Measurements from ENCODE around the gene NSG1. TPM values are rescaled to one million over a fixed set of nuclear protein-coding genes. Genes with fewer than 3 reads are reported as not detected.

The NSG1 gene
- total RNA-seq, 1 donor from 2014 or later: 1.0 TPM

GRCh38 chr4:4395849-4396627 is 9.1 kb downstream of the NSG1 start:
- Histone ChIP-seq H3K9ac (ENCODE audit: low read depth in 1 of 3, low read length in 3 of 3) (no peak overlapping the region), H3K36me3 (ENCODE audit: control insufficient read depth in 3 of 3, insufficient read depth in 3 of 3, low read length in 3 of 3) (no peaks in the 10 kb centered on the region), H3K4me1 (ENCODE audit: control insufficient read depth in 3 of 3, insufficient read depth in 3 of 3, low read length in 3 of 3) (no peaks in the 10 kb centered on the region), H3K9me3 (ENCODE audit: control insufficient read depth in 3 of 3, low read length in 3 of 3) (peaks cover 0 to 2% (median 0%) of the 10 kb centered on the region in 3 donors), H3K27ac (ENCODE audit: low read depth, low read length) (no peak overlapping the region), H3K27me3 (ENCODE audit: control insufficient read depth in 3 of 3, insufficient read depth in 3 of 3, low read length in 3 of 3) (peaks cover 52 to 65% (median 58%) of the 10 kb centered on the region in 3 donors), H3K4me3 (ENCODE audit: low read length in 3 of 3) (no peak overlapping the region)

- Histone ChIP-seq H3K27me3 (ENCODE audit: control insufficient read depth in 3 of 3, insufficient read depth in 3 of 3, low read length in 3 of 3) (peaks cover 48 to 65% (median 59%) of the 10 kb centered on the region in 3 donors), H3K4me1 (ENCODE audit: control insufficient read depth in 3 of 3, insufficient read depth in 3 of 3, low read length in 3 of 3) (no peaks in the 10 kb centered on the region), H3K4me3 (ENCODE audit: low read length in 3 of 3) (no peak overlapping the region), H3K9ac (ENCODE audit: low read depth in 1 of 3, low read length in 3 of 3) (no peak overlapping the region), H3K27ac (ENCODE audit: low read depth, low read length) (no peak overlapping the region), H3K9me3 (ENCODE audit: control insufficient read depth in 3 of 3, low read length in 3 of 3) (peaks cover 0 to 4% (median 0%) of the 10 kb centered on the region in 3 donors), H3K36me3 (ENCODE audit: control insufficient read depth in 3 of 3, insufficient read depth in 3 of 3, low read length in 3 of 3) (no peaks in the 10 kb centered on the region)
Measured at GRCh38 chr4:4396628-4397440, 9.9 kb downstream of the NSG1 start.

GRCh38 chr4:4397441-4397819 is 10.5 kb downstream of the NSG1 start:
- H3K27me3 ChIP-seq (ENCODE audit: control insufficient read depth in 3 of 3, insufficient read depth in 3 of 3, low read length in 3 of 3): peaks cover 48 to 60% (median 53%) of the 10 kb centered on the region in 3 donors
- H3K4me3 ChIP-seq (ENCODE audit: low read length in 3 of 3): no peak overlapping the region
- peaks cover 0 to 4% (median 0%) of the 10 kb centered on the region in 3 donors for H3K9me3 ChIP-seq (ENCODE audit: control insufficient read depth in 3 of 3, low read length in 3 of 3)
- no peaks in the 10 kb centered on the region for H3K4me1 ChIP-seq (ENCODE audit: control insufficient read depth in 3 of 3, insufficient read depth in 3 of 3, low read length in 3 of 3)
- no peaks in the 10 kb centered on the region for H3K36me3 ChIP-seq (ENCODE audit: control insufficient read depth in 3 of 3, insufficient read depth in 3 of 3, low read length in 3 of 3)
- H3K9ac ChIP-seq (ENCODE audit: low read depth in 1 of 3, low read length in 3 of 3): no peak overlapping the region
- H3K27ac ChIP-seq (ENCODE audit: low read depth, low read length): no peak overlapping the region

GRCh38 chr4:4398430-4398829 is 11.5 kb downstream of the NSG1 start:
- Histone ChIP-seq H3K27me3 (ENCODE audit: control insufficient read depth in 3 of 3, insufficient read depth in 3 of 3, low read length in 3 of 3) (peaks cover 39 to 57% (median 49%) of the 10 kb centered on the region in 3 donors), H3K9me3 (ENCODE audit: control insufficient read depth in 3 of 3, low read length in 3 of 3) (peaks cover 0 to 4% (median 0%) of the 10 kb centered on the region in 3 donors), H3K4me1 (ENCODE audit: control insufficient read depth in 3 of 3, insufficient read depth in 3 of 3, low read length in 3 of 3) (no peaks in the 10 kb centered on the region), H3K36me3 (ENCODE audit: control insufficient read depth in 3 of 3, insufficient read depth in 3 of 3, low read length in 3 of 3) (no peaks in the 10 kb centered on the region), H3K27ac (ENCODE audit: low read depth, low read length) (no peak overlapping the region), H3K9ac (ENCODE audit: low read depth in 1 of 3, low read length in 3 of 3) (no peak overlapping the region), H3K4me3 (ENCODE audit: low read length in 3 of 3) (no peak overlapping the region)

- H3K36me3 ChIP-seq (ENCODE audit: control insufficient read depth in 3 of 3, insufficient read depth in 3 of 3, low read length in 3 of 3): no peaks in the 10 kb centered on the region
- no peak overlapping the region for H3K4me3 ChIP-seq (ENCODE audit: low read length in 3 of 3)
- no peak overlapping the region for H3K27ac ChIP-seq (ENCODE audit: low read depth, low read length)
- H3K9ac ChIP-seq (ENCODE audit: low read depth in 1 of 3, low read length in 3 of 3): no peak overlapping the region
- peaks cover 0 to 4% (median 0%) of the 10 kb centered on the region in 3 donors for H3K9me3 ChIP-seq (ENCODE audit: control insufficient read depth in 3 of 3, low read length in 3 of 3)
- H3K4me1 ChIP-seq (ENCODE audit: control insufficient read depth in 3 of 3, insufficient read depth in 3 of 3, low read length in 3 of 3): no peaks in the 10 kb centered on the region
- peaks cover 21 to 42% (median 36%) of the 10 kb centered on the region in 3 donors for H3K27me3 ChIP-seq (ENCODE audit: control insufficient read depth in 3 of 3, insufficient read depth in 3 of 3, low read length in 3 of 3)
Measured at GRCh38 chr4:4401036-4401435, 14.1 kb downstream of the NSG1 start.

- Histone ChIP-seq H3K27me3 (ENCODE audit: control insufficient read depth in 3 of 3, insufficient read depth in 3 of 3, low read length in 3 of 3) (peaks cover 17 to 43% (median 39%) of the 10 kb centered on the region in 3 donors), H3K4me1 (ENCODE audit: control insufficient read depth in 3 of 3, insufficient read depth in 3 of 3, low read length in 3 of 3) (peaks cover 0 to under 1% (median 0%) of the 10 kb centered on the region in 3 donors)
Measured at GRCh38 chr4:4402966-4403365, 16.1 kb downstream of the NSG1 start.

GRCh38 chr4:4405358-4405962 is 18.6 kb downstream of the NSG1 start:
- Histone ChIP-seq H3K4me3 (ENCODE audit: low read length in 3 of 3) (no peak overlapping the region), H3K4me1 (ENCODE audit: control insufficient read depth in 3 of 3, insufficient read depth in 3 of 3, low read length in 3 of 3) (peaks cover 0 to 4% (median 0%) of the 10 kb centered on the region in 3 donors), H3K27me3 (ENCODE audit: control insufficient read depth in 3 of 3, insufficient read depth in 3 of 3, low read length in 3 of 3) (peaks cover 24 to 51% (median 44%) of the 10 kb centered on the region in 3 donors), H3K36me3 (ENCODE audit: control insufficient read depth in 3 of 3, insufficient read depth in 3 of 3, low read length in 3 of 3) (no peaks in the 10 kb centered on the region), H3K27ac (ENCODE audit: low read depth, low read length) (no peak overlapping the region), H3K9ac (ENCODE audit: low read depth in 1 of 3, low read length in 3 of 3) (no peak overlapping the region), H3K9me3 (ENCODE audit: control insufficient read depth in 3 of 3, low read length in 3 of 3) (peaks cover 0 to 4% (median 0%) of the 10 kb centered on the region in 3 donors)

More at GRCh38 chr4:4402966-4403365, 16.1 kb downstream of the NSG1 start:
- Histone ChIP-seq H3K27ac (ENCODE audit: low read depth, low read length) (no peak overlapping the region), H3K9me3 (ENCODE audit: control insufficient read depth in 3 of 3, low read length in 3 of 3) (peaks cover 0 to 4% (median 0%) of the 10 kb centered on the region in 3 donors), H3K9ac (ENCODE audit: low read depth in 1 of 3, low read length in 3 of 3) (no peak overlapping the region), H3K36me3 (ENCODE audit: control insufficient read depth in 3 of 3, insufficient read depth in 3 of 3, low read length in 3 of 3) (no peaks in the 10 kb centered on the region), H3K4me3 (ENCODE audit: low read length in 3 of 3) (no peak overlapping the region)

GRCh38 chr4:4406455-4407298 is 19.8 kb downstream of the NSG1 start:
- no peak overlapping the region for H3K27ac ChIP-seq (ENCODE audit: low read depth, low read length)
- peaks cover 20 to 42% (median 37%) of the 10 kb centered on the region in 3 donors for H3K27me3 ChIP-seq (ENCODE audit: control insufficient read depth in 3 of 3, insufficient read depth in 3 of 3, low read length in 3 of 3)
- H3K9ac ChIP-seq (ENCODE audit: low read depth in 1 of 3, low read length in 3 of 3): no peak overlapping the region
- no peaks in the 10 kb centered on the region for H3K9me3 ChIP-seq (ENCODE audit: control insufficient read depth in 3 of 3, low read length in 3 of 3)
- no peak overlapping the region for H3K4me3 ChIP-seq (ENCODE audit: low read length in 3 of 3)
- H3K36me3 ChIP-seq (ENCODE audit: control insufficient read depth in 3 of 3, insufficient read depth in 3 of 3, low read length in 3 of 3): no peaks in the 10 kb centered on the region
- H3K4me1 ChIP-seq (ENCODE audit: control insufficient read depth in 3 of 3, insufficient read depth in 3 of 3, low read length in 3 of 3): peaks cover 0 to 4% (median 0%) of the 10 kb centered on the region in 3 donors

All from skeletal muscle tissue (tissue), 4 donors.